Measurements from ENCODE around the gene CRAT.

CRAT gene

DNA sequence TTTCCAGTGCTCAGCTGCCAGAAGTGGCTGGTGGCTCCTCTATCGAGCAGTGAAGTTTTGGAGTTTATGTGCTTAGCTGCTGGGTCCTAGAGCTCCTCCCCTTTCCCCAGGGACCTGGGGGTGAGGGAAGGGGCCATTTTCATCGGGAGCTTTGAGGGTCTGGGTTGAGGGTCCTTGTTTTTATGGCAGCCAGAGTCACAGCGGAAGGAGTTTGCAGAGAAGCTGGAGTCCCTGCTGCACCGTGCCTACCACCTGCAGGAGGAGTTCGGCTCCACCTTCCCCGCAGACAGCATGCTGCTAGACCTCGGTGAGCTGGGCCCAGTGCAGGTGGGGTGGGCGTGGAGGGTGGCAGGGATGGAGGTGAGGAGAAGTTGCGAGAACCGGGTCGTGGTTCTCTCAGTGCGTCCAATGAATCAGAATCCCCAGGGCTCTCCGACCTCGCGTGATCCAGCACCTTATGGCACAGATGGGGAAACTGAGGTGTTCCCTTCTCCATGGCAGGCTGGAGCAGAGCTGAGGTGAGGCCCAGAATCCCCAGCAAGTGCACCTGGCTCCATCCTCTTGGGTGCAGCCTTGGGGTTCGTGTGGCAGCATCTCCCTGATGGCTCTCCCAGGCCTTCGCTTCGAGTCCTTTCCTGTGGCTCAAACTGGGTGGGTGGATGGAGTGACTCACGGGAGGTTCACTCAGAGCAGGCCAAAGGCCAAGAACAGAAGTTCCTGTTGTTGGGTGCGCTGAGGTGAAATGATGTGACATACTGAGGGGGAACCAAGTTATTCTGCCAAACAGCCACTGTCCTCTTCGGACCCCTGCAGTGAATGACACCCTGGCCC lies 51.4 kb downstream of the CRAT start:
- FAIRE-seq, result no peak

DNA sequence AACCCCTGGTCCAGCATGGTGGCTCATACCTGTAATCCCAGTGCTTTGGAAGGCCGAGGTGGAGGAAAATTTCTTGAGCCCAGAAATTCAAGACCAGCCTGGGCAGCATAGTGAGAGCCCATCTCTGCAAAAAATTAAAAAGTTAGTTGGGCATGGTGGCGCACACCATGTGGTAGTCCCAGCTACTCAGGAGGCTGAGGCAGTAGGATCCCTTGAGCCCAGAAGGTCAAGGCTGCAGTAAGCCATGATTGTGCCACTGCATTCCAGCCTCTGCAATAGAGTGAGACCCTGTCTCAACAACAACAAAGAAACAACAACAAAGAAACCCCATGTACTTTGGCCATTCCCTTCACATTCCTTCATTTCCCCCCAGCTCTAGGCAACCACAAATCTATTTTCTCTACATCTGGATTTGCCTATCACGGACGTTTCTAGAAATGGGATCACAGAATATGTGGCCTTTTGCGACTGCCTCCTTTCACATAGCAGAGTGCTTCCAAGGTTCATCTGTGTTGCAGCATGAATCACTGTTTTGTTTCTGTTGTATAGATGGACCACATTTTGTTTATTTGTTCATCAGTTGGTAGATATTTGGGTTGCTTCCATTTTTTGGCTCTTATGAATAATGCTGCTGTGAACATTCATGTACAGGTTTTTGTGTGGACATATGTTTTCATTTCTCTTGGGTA lies 56.3 kb downstream of the CRAT start:
- FAIRE-seq, result no peak

DNA sequence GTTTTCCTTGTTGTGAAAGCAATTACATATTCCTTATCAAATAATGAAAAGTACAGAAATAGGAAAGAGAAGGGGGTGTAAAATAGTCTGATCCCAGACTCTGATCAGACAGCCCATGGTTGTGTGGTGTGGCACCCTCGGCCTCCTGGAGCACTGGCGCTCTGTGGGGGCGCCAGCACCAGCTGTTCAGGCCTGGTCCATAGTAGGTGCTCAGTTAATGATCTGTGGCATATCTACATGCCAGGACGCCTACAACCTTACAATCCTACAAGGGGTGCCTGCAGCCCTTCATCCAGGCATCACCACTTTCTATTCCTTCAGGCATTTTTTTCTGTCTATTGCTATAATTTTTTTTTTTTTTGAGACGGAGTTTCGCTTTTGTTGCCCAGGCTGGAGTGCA lies 57.6 kb downstream of the CRAT start:
- FAIRE-seq, result no peak

DNA sequence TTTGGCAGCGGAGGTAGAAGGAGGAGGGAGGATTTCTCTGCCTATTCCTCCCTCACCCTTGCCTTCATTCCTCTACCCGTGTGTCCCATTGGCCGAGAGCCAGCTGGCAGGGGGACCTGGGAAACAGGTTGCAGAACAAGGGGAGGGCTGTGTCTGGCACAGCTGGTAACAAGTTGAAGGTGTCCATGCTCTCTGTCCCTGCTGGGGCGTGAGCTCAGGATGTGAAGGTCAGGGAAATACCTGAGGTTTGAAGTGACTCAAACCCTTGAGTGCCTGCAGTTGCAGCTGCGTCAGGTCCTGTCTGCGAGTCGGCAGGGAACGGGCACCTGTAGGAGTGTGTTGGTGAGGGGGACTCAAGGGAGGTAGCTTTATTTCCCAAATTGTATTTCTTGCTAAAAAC lies 58.0 kb downstream of the CRAT start:
- no peak for FAIRE-seq
